ENCODE results near the gene ZMYND8.

DNA sequence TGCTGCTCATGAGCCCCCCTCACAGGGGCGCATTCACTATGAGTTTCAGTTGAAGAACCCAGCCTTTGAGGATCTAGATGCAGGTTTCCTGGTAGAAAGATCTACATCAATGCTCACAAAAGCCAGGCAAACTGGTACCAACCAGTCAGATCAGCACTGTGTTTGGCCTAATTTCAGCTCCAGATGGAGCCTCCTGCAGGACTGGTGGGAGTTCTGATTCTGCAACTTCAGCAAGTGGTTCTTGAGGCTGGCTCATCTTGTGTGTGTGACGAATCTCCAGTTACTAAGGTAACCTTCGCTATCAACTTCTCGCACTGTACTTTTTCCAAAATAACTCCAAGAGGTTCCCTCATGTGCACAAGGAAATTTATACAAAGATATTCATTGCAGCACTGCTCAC lies 118.8 kb downstream of the ZMYND8 start:
- TF ChIP-seq CTCF (IDR thresholded peaks at IDR 0.05; ENCODE audit: control extremely low read depth in 1 of 3, insufficient read depth in 1 of 3, low read depth in 1 of 3, low read length in 3 of 3): no peak
- no peak for TF ChIP-seq CEBPB (IDR thresholded peaks at IDR 0.05; ENCODE audit: low read depth, low read length)
- TF ChIP-seq SIRT6 (IDR thresholded peaks at IDR 0.05; ENCODE audit: low read length): no peak
- TF ChIP-seq POLR2A (IDR thresholded peaks at IDR 0.05; ENCODE audit: control extremely low read depth in 1 of 2, low read depth in 2 of 2, low read length in 2 of 2): no peak
- TF ChIP-seq SP1 (IDR thresholded peaks at IDR 0.05; ENCODE audit: low read depth, low read length): no peak
- no peak for TF ChIP-seq CREB1 (IDR thresholded peaks at IDR 0.05)
- no peak for TF ChIP-seq RFX5 (IDR thresholded peaks at IDR 0.05; ENCODE audit: borderline replicate concordance, low read depth, low read length)
- TF ChIP-seq SIN3A (conservative IDR thresholded peaks at IDR 0.05 in 1 of 2, IDR thresholded peaks at IDR 0.05 in 1 of 2; ENCODE audit: low read depth in 1 of 2, low read length in 2 of 2): no peak
- TF ChIP-seq BACH1 (IDR thresholded peaks at IDR 0.05; ENCODE audit: low read length): no peak
- no peak for TF ChIP-seq EGR1 (IDR thresholded peaks at IDR 0.05; ENCODE audit: borderline replicate concordance, low read depth, low read length)

All from H1 (cell line).